HepG2 (cell line): ENCODE results near the gene HOXC12. TPM values are rescaled to one million over a fixed set of nuclear protein-coding genes. Genes with fewer than 3 reads are reported as not detected.

Source experiments
- EED ChIP-seq: sonication (generic); formaldehyde crosslinking; IDR thresholded peaks from 2 replicates; pipeline ENCODE4 v1.5.0; 2020; ENCODE audit warnings: mild to moderate bottlenecking, missing genetic modification reagents
- KDM5B ChIP-seq: sonication (generic); formaldehyde crosslinking; IDR thresholded peaks from 2 replicates; pipeline ENCODE4 v1.4.0; 2020; ENCODE audit warnings: missing genetic modification reagents, mild to moderate bottlenecking, borderline replicate concordance
- NPAS2 ChIP-seq: sonication (generic); formaldehyde crosslinking; IDR thresholded peaks from 2 replicates; pipeline ENCODE4 v1.8.0; 2022; ENCODE audit warnings: mild to moderate bottlenecking, missing genetic modification reagents, borderline replicate concordance
- SALL2 ChIP-seq: sonication (generic); formaldehyde crosslinking; IDR thresholded peaks from 2 replicates; pipeline ENCODE4 v1.8.1; 2023; ENCODE audit warnings: mild to moderate bottlenecking, missing genetic modification reagents, inconsistent platforms
- SOX6 ChIP-seq, 2 experiments: fragments of 450-650 bp in 1 of 2; sonication (generic) in 1 of 2; formaldehyde crosslinking in 1 of 2; IDR thresholded peaks; 2 replicates each; pipeline versions ENCODE4 v1.4.0 to v1.6.1; 2017 to 2020; ENCODE audit warnings: antibody characterized with exemption in 1 of 2, mild to moderate bottlenecking in 1 of 2, missing genetic modification reagents in 1 of 2
- TBX2 ChIP-seq: sonication (generic); formaldehyde crosslinking; IDR thresholded peaks from 2 replicates; pipeline ENCODE4 v1.5.0; 2020; ENCODE audit warnings: missing genetic modification reagents, mild to moderate bottlenecking, borderline replicate concordance
- THAP11 ChIP-seq: IDR thresholded peaks from 2 replicates; pipeline ENCODE4 v1.6.1; 2016; ENCODE audit warnings: missing biosample characterization, missing genetic modification reagents
- YY1 ChIP-seq: IDR thresholded peaks from 2 replicates; pipeline ENCODE4 v1.6.1; 2011; ENCODE audit warnings: low read length, low read depth, moderate library complexity, mild to moderate bottlenecking; ENCODE audit not compliant: insufficient read depth, insufficient replicate concordance
- ZNF143 ChIP-seq: sonication (generic); formaldehyde crosslinking; IDR thresholded peaks from 2 replicates; pipeline ENCODE4 v1.4.0; 2020; ENCODE audit warnings: missing genetic modification reagents
- ZNF256 ChIP-seq: sonication (generic); formaldehyde crosslinking; conservative IDR thresholded peaks from 2 replicates; pipeline ENCODE4 v1.4.0; 2020; ENCODE audit warnings: missing genetic modification reagents
- ZNF263 ChIP-seq: sonication (generic); formaldehyde crosslinking; IDR thresholded peaks from 2 replicates; pipeline ENCODE4 v1.4.0; 2020; ENCODE audit warnings: missing genetic modification reagents
- ZNF33B ChIP-seq: sonication (generic); formaldehyde crosslinking; IDR thresholded peaks from 2 replicates; pipeline ENCODE4 v1.5.1; 2020; ENCODE audit warnings: mild to moderate bottlenecking, missing genetic modification reagents
- ZNF878 ChIP-seq: sonication (generic); formaldehyde crosslinking; IDR thresholded peaks from 2 replicates; pipeline ENCODE4 v1.8.1; 2023; ENCODE audit warnings: mild to moderate bottlenecking, missing genetic modification reagents, moderate library complexity
- polyA plus RNA-seq, 8 experiments: library from polyadenylated mRNA; depleted of rRNA in 3 of 8; stranded (reverse) in 7 of 8; unstranded in 1 of 8; fragments of >200 nt; fragmentation: Illumina TruSeq in 4 of 8; extraction: Trizol in 4 of 8; gene quantifications; 2 replicates each; pipeline versions ENCODE4 v1.2.1 to v1.2.3, GENCODE V29; 2011 to 2016; ENCODE audit warnings: low read depth in 4 of 8, missing spikeins in 1 of 8, mixed read lengths in 1 of 8; ENCODE audit not compliant: insufficient read depth in 1 of 8
- total RNA-seq, 5 experiments: library from RNA; depleted of rRNA; stranded (reverse); fragments of >200 nt; fragmentation: Illumina TruSeq; extraction: Trizol; gene quantifications; 2 replicates each; pipeline ENCODE4 v1.2.3, GENCODE V29; 2016; ENCODE audit warnings: low read depth in 1 of 5
- TF ChIP-seq, protein P1 (sequence below): sonication (generic); formaldehyde crosslinking; IDR thresholded peaks from 2 replicates; pipeline ENCODE4 v1.5.1; 2020; ENCODE audit warnings: mild to moderate bottlenecking, missing genetic modification reagents, moderate library complexity
- TF ChIP-seq, protein P2 (sequence below): sonication (generic); formaldehyde crosslinking; IDR thresholded peaks from 2 replicates; pipeline ENCODE4 v1.8.0; 2022; ENCODE audit warnings: mild to moderate bottlenecking, missing genetic modification reagents, borderline replicate concordance
- TF ChIP-seq, protein P3 (sequence below): IDR thresholded peaks from 2 replicates; pipeline ENCODE4 v1.4.0; 2020; ENCODE audit warnings: mild to moderate bottlenecking, missing genetic modification reagents

Gene HOXC12
- total and polyA plus RNA-seq, 2 of the 13 experiments (the other 11 are each of a cell fraction or from before 2014, with no cell fraction given), result not detected

DNA sequence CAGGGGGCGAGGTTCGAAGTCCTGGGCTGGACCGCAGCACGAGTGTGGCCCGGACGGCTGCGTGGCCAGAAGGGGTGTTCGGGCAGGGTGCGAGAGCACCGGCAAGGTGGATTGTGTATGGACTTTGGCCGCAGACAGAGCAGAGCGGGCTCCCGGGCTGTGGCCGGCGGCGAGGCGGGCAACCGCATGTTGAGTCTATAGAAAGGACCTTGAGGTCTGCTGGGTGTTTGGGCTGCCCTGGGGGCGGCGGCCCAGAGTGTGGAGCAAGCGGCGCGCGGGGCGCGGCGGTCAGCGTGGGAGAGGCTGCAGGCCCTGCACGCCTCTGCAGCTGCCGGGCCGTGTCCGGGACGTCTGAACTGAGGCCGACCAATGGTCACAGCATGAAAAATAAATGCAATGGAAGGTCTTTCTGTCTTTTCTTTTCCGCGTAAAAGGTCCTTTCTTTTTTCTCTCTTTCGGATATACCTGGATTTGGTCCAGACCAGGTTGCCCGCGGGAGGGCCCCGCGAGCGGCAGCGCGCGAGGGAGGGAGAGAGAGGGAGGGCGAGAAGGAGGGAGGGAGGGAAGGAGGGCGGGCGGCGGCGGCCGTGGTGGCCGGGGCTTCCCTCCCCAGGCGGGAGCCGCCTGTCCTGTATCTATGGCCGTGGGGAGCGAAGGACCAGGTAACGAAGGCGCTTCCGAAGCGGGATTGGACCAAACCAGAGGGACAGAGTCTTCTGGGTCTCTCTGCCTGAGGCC lies 39.7 kb downstream of the HOXC12 start (continued):
- TF ChIP-seq, protein P1, sequence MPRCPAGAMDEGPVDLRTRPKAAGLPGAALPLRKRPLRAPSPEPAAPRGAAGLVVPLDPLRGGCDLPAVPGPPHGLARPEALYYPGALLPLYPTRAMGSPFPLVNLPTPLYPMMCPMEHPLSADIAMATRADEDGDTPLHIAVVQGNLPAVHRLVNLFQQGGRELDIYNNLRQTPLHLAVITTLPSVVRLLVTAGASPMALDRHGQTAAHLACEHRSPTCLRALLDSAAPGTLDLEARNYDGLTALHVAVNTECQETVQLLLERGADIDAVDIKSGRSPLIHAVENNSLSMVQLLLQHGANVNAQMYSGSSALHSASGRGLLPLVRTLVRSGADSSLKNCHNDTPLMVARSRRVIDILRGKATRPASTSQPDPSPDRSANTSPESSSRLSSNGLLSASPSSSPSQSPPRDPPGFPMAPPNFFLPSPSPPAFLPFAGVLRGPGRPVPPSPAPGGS (CRISPR knock-in tag), result peak; percentile 52; the same call in 1 of the 2 replicates
- 0 out of 2 replicates have a peak, but pooled peaks have one; percentile 40 for TF ChIP-seq ZNF878 (CRISPR knock-in tag)
- TF ChIP-seq ZNF263 (CRISPR knock-in tag), result peak; percentile 38; the same call in 1 of the 2 replicates
- no peak for TF ChIP-seq SALL2
- TF ChIP-seq, protein P2, sequence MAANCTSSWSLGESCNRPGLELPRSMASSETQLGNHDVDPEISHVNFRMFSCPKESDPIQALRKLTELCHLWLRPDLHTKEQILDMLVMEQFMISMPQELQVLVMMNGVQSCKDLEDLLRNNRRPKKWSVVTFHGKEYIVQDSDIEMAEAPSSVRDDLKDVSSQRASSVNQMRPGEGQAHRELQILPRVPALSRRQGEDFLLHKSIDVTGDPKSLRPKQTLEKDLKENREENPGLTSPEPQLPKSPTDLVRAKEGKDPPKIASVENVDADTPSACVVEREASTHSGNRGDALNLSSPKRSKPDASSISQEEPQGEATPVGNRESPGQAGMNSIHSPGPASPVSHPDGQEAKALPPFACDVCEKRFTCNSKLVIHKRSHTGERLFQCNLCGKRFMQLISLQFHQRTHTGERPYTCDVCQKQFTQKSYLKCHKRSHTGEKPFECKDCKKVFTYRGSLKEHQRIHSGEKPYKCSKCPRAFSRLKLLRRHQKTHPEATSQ, result no peak
- 0 out of 2 replicates have a peak, but pooled peaks have one; percentile 19 for TF ChIP-seq ZNF143 (CRISPR knock-in tag)
- TF ChIP-seq NPAS2, result no peak
- no peak for TF ChIP-seq SOX6 (IDR thresholded peaks at IDR 0.05)
- 0 out of 2 replicates have a peak, but pooled peaks have one; percentile 20 for TF ChIP-seq SOX6 (CRISPR knock-in tag; IDR thresholded peaks at IDR 0.05)
- no peak for TF ChIP-seq ZNF256 (CRISPR knock-in tag)
- TF ChIP-seq TBX2 (CRISPR knock-in tag), result peak; percentile 66; the same call in 1 of the 2 replicates
- TF ChIP-seq, protein P3, sequence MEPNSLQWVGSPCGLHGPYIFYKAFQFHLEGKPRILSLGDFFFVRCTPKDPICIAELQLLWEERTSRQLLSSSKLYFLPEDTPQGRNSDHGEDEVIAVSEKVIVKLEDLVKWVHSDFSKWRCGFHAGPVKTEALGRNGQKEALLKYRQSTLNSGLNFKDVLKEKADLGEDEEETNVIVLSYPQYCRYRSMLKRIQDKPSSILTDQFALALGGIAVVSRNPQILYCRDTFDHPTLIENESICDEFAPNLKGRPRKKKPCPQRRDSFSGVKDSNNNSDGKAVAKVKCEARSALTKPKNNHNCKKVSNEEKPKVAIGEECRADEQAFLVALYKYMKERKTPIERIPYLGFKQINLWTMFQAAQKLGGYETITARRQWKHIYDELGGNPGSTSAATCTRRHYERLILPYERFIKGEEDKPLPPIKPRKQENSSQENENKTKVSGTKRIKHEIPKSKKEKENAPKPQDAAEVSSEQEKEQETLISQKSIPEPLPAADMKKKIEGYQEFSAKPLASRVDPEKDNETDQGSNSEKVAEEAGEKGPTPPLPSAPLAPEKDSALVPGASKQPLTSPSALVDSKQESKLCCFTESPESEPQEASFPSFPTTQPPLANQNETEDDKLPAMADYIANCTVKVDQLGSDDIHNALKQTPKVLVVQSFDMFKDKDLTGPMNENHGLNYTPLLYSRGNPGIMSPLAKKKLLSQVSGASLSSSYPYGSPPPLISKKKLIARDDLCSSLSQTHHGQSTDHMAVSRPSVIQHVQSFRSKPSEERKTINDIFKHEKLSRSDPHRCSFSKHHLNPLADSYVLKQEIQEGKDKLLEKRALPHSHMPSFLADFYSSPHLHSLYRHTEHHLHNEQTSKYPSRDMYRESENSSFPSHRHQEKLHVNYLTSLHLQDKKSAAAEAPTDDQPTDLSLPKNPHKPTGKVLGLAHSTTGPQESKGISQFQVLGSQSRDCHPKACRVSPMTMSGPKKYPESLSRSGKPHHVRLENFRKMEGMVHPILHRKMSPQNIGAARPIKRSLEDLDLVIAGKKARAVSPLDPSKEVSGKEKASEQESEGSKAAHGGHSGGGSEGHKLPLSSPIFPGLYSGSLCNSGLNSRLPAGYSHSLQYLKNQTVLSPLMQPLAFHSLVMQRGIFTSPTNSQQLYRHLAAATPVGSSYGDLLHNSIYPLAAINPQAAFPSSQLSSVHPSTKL (CRISPR knock-in tag), result peak; percentile 55; the same call in 1 of the 2 replicates
- TF ChIP-seq THAP11, result 0 out of 2 replicates have a peak, but pooled peaks have one; percentile 9
- TF ChIP-seq EED (CRISPR knock-in tag), result peak; percentile 60; the same call in 1 of the 2 replicates
- peak; percentile 17 for TF ChIP-seq YY1
- TF ChIP-seq KDM5B (CRISPR knock-in tag), result peak; percentile 52; the same call in 1 of the 2 replicates
- TF ChIP-seq ZNF33B (CRISPR knock-in tag), result 0 out of 2 replicates have a peak, but pooled peaks have one; percentile 18
